Panc1 (cell line): ENCODE measurements around the gene EIF2AK2. TPM values are rescaled to one million over a fixed set of nuclear protein-coding genes. Genes with fewer than 3 reads are reported as not detected.

Experiments used
- ATAC-seq: fragments of 200-7000 bp; cut with Tn5 transposase; 2 replicates; pipeline ENCODE4 v1.9.1; 2020; ENCODE audit warnings: mild to moderate bottlenecking, moderate library complexity
- BruUV-seq: library from RNA; stranded (reverse); fragments of 400-500 nt; replicated peaks from 2 replicates; lab custom pipeline; 2021; lab: Mats Ljungman, UMichigan
- CTCF ChIA-PET: fragments of 300-600 bp; sonication (Branson Sonifier 250); formaldehyde crosslinking; loops from one replicate; lab custom pipeline; 2022; ENCODE audit warnings: antibody characterized with exemption; lab: Charles Lee
- POLR2A ChIA-PET: fragments of 300-600 bp; sonication (Branson Sonifier 250); formaldehyde crosslinking; loops from one replicate; lab custom pipeline; 2022; ENCODE audit warnings: antibody characterized with exemption; lab: Charles Lee
- DNase-seq: peaks from one replicate; pipeline ENCODE4 v3.0.0-alpha.2; 2010; ENCODE audit warnings: low read depth, low spot score
- H3K27ac ChIP-seq: 2 replicates; pipeline ENCODE4 v1.5.1; 2011; ENCODE audit warnings: mild to moderate bottlenecking, low read length, inconsistent platforms
- H3K27me3 ChIP-seq: fragments of 200-500 bp; sonication (Bioruptor generic); 2 replicates; pipeline ENCODE4 v1.6.0; 2014; ENCODE audit warnings: low read length, inconsistent platforms; ENCODE audit not compliant: control insufficient read depth, insufficient read depth
- H3K36me3 ChIP-seq: fragments of 200-500 bp; sonication (Bioruptor generic); 2 replicates; pipeline ENCODE4 v1.5.1; 2014; ENCODE audit warnings: inconsistent platforms, mild to moderate bottlenecking, low read length, moderate library complexity; ENCODE audit not compliant: control insufficient read depth, insufficient read depth
- H3K4me1 ChIP-seq: 2 replicates; pipeline ENCODE4 v1.5.1; 2011; ENCODE audit warnings: inconsistent platforms, mild to moderate bottlenecking, low read length, moderate library complexity; ENCODE audit not compliant: control insufficient read depth, insufficient read depth
- H3K4me3 ChIP-seq, 2 experiments: 2 replicates each; pipeline ENCODE4 v1.5.1; 2011 to 2012; ENCODE audit warnings: low read depth in 2 of 2, low read length in 2 of 2, mild to moderate bottlenecking in 2 of 2, inconsistent platforms in 1 of 2, moderate library complexity in 1 of 2
- H3K9me3 ChIP-seq: fragments of 200-500 bp; sonication (Bioruptor generic); 2 replicates; pipeline ENCODE4 v1.5.1; 2014; ENCODE audit warnings: low read depth, mild to moderate bottlenecking, inconsistent platforms, low read length, moderate library complexity; ENCODE audit not compliant: control insufficient read depth, insufficient read depth
- CTCF ChIP-seq: fragments of 450-650 bp; IDR thresholded peaks from 2 replicates; pipeline ENCODE4 v1.5.1; 2017; ENCODE audit warnings: mild to moderate bottlenecking
- POLR2AphosphoS5 ChIP-seq: IDR thresholded peaks from 2 replicates; pipeline ENCODE4 v1.6.1; 2012; ENCODE audit warnings: mild to moderate bottlenecking, low read depth, low read length, moderate library complexity
- SIN3A ChIP-seq: IDR thresholded peaks from 2 replicates; pipeline ENCODE4 v1.6.1; 2012; ENCODE audit warnings: low read depth, mild to moderate bottlenecking, low read length, moderate library complexity, borderline replicate concordance; ENCODE audit not compliant: insufficient read depth
- TCF7L2 ChIP-seq: IDR thresholded peaks from 2 replicates; pipeline ENCODE4 v1.6.1; 2011; ENCODE audit warnings: mild to moderate bottlenecking, low read depth, low read length, inconsistent platforms
- in situ Hi-C: cut with HindIII; loops from 2 replicates; pipeline ENCODE4 v1.10.0; 2016; ENCODE audit warnings: low sequenced_read_pairs, low pct_unique_long_range_greater_than_20kb
- intact Hi-C: fragments of 100-400 bp; cut with micrococcal nuclease; formaldehyde crosslinking; loops from one replicate; pipeline ENCODE4 v1.10.0; 2022; ENCODE audit not compliant: unreplicated experiment
- total RNA-seq: library from RNA; stranded (reverse); gene quantifications from one replicate; pipeline ENCODE4 v1.2.1, GENCODE V29; 2021; ENCODE audit not compliant: unreplicated experiment
- TF ChIP-seq, protein P1 (sequence below), 2 experiments: IDR thresholded peaks; 2 replicates each; pipeline ENCODE4 v1.6.1; 2011 to 2012; ENCODE audit warnings: low read depth in 2 of 2, control low read depth in 1 of 2, low read length in 1 of 2, mild to moderate bottlenecking in 1 of 2, moderate library complexity in 1 of 2; ENCODE audit not compliant: insufficient read depth in 1 of 2

EIF2AK2 gene
- total RNA-seq, 1 experiment from 2014 or later = 44.3 TPM

DNA sequence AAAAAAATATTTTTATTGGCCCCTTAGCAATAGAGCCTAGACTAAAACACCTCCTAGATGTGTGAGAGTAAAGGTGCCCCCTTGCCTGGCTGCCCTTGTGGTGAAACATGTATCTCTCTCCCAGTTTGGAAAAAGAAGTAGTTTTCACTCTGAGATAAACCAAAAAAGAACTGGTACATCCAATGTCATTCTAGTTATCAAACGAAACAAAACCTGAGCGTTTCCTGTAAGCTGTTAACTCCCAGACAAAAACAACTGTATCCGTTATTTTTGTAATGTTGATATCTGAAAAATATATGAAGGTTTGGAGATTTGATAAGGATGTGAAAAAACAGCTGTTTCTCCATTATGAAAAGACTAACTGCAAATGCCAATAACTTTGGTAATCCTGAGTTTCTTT, 96.9 kb downstream of the EIF2AK2 start:
- CTCF ChIA-PET = no interaction called here
- intact Hi-C loops = no loop called here

GRCh38 chr2:37052600-37053332, 104.0 kb downstream of the EIF2AK2 start:
- H3K27me3 ChIP-seq = no peaks in the 10 kb centered on the region
- no peak overlapping the region for H3K27ac ChIP-seq
- POLR2A ChIA-PET = no interaction called here
- no peaks in the 10 kb centered on the region for H3K9me3 ChIP-seq
- in situ Hi-C loops (no loop called here), intact Hi-C loops (no loop called here)
- H3K4me3 ChIP-seq = no peak overlapping the region
- no peak for ATAC-seq
- no peak for DNase-seq
- CTCF ChIA-PET = no interaction called here
- BruUV-seq = no TSS peak
- TF ChIP-seq, protein P1, sequence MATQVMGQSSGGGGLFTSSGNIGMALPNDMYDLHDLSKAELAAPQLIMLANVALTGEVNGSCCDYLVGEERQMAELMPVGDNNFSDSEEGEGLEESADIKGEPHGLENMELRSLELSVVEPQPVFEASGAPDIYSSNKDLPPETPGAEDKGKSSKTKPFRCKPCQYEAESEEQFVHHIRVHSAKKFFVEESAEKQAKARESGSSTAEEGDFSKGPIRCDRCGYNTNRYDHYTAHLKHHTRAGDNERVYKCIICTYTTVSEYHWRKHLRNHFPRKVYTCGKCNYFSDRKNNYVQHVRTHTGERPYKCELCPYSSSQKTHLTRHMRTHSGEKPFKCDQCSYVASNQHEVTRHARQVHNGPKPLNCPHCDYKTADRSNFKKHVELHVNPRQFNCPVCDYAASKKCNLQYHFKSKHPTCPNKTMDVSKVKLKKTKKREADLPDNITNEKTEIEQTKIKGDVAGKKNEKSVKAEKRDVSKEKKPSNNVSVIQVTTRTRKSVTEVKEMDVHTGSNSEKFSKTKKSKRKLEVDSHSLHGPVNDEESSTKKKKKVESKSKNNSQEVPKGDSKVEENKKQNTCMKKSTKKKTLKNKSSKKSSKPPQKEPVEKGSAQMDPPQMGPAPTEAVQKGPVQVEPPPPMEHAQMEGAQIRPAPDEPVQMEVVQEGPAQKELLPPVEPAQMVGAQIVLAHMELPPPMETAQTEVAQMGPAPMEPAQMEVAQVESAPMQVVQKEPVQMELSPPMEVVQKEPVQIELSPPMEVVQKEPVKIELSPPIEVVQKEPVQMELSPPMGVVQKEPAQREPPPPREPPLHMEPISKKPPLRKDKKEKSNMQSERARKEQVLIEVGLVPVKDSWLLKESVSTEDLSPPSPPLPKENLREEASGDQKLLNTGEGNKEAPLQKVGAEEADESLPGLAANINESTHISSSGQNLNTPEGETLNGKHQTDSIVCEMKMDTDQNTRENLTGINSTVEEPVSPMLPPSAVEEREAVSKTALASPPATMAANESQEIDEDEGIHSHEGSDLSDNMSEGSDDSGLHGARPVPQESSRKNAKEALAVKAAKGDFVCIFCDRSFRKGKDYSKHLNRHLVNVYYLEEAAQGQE (IDR thresholded peaks at IDR 0.05; ENCODE audit: insufficient read depth in 1 of 2, low read depth in 2 of 2, low read length in 1 of 2) = no peak
- no peak for TF ChIP-seq TCF7L2
- TF ChIP-seq POLR2AphosphoS5 = no peak
- TF ChIP-seq CTCF = no peak
- no peak for TF ChIP-seq SIN3A
- H3K4me1 ChIP-seq = no peaks in the 10 kb centered on the region
- peaks cover 20% of the 10 kb centered on the region for H3K36me3 ChIP-seq

More for the DNA sequence above, 96.9 kb downstream of the EIF2AK2 start:
- TF ChIP-seq CTCF (no peak), POLR2AphosphoS5 (no peak), SIN3A (no peak), TCF7L2 (no peak)
- TF ChIP-seq, protein P1 (IDR thresholded peaks at IDR 0.05; ENCODE audit: insufficient read depth in 1 of 2, low read depth in 2 of 2, low read length in 1 of 2) = no peak
- no peaks in the 10 kb centered on the region for H3K4me1 ChIP-seq
- no peaks in the 10 kb centered on the region for H3K9me3 ChIP-seq
- no peak overlapping the region for H3K27ac ChIP-seq
- POLR2A ChIA-PET = no interaction called here
- DNase-seq (no peak), ATAC-seq (no peak)
- H3K4me3 ChIP-seq = no peak overlapping the region
- no peaks in the 10 kb centered on the region for H3K27me3 ChIP-seq
- peaks cover 17% of the 10 kb centered on the region for H3K36me3 ChIP-seq
- in situ Hi-C loops = no loop called here
- BruUV-seq = TSS peak; percentile 48
